Amygdala (tissue), 56 donors: ENCODE measurements around the gene TMSB4Y.

Experiments used
- DNase-seq, 56 donors: peaks; one replicate each; lab custom pipeline; 2025; lab: John Stamatoyannopoulos, UW

Gene TMSB4Y

DNA sequence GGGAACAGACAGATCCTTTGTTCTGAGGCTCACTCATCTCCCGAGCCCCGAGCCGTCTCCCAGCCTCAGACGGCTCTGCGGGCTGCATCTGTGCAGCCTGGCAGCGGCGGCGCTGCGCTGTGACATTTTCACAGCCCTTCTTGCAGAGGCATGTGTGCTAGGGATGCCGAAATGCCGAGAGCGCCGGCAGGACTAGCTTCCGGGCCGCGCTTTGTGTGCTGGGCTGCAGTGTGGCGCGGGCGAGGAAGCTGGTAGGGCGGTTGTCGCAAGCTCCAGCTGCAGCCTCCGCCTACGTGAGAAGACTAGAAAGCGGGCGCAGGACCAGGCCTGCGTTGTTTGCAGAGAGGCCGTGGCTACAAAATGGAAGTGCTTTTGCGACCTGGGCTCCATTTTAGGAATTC lies at the start of gene TMSB4Y:
TMSB4Y (plus strand) TSS at position 332 of the 401 bp plus-strand sequence.
- peak in 33 of 56 donors; percentile 1 to 89 (median 67) for DNase-seq

- DNase-seq = no peak
These were observed 39.5 kb upstream of the TMSB4Y start for GRCh38 chrY:13664162-13664561.

- no peak for DNase-seq
These were observed 32.6 kb upstream of the TMSB4Y start for GRCh38 chrY:13671122-13671521.

DNA sequence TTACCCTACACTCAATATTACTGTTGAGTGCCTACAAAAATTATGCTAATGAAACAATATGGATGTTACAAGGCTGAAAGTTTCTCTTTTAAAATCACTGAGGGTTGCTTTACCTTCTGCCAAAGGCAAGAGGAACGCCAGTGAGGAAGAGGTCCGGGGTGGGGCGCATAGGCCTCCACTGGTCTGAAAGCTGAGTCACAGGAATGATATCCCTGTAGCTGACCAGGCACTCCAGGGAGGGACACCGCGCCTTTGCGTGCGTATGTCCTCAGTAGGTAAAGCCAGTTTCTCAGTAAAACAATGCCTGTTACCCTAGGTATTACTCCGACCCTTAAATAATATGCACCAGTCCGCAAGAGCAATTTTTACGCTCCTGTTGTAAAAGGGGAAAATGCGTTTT lies 1.4 kb upstream of the TMSB4Y start:
- peak in 1 of 56 donors; percentile 0 for DNase-seq

- peak in 32 of 56 donors; percentile 0 to 62 (median 11) for DNase-seq
These were observed 627 bp downstream of the TMSB4Y start for GRCh38 chrY:13704121-13704930.

- peak in 23 of 56 donors; percentile 0 to 64 (median 3) for DNase-seq
These were observed 1.5 kb downstream of the TMSB4Y start for GRCh38 chrY:13705197-13705596.

DNA sequence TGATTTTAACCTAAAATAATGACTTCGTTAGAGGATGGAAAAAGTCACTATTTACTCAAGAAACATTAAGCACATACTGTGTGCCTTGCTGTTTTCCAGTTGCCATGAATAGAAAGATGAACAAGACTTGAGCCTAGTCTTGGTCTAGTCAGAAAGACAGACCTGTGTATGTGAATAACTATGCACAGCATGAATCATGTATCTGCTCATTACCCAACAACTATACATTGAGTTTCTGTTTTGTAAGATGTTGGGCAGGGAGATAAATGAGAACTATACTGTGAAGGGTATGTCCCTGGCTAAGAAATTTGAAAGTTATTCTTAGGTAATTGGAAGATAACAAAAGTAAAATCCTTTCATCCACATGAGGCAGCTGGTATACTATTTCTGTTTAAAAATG lies 4.3 kb downstream of the TMSB4Y start:
- no peak for DNase-seq

DNA sequence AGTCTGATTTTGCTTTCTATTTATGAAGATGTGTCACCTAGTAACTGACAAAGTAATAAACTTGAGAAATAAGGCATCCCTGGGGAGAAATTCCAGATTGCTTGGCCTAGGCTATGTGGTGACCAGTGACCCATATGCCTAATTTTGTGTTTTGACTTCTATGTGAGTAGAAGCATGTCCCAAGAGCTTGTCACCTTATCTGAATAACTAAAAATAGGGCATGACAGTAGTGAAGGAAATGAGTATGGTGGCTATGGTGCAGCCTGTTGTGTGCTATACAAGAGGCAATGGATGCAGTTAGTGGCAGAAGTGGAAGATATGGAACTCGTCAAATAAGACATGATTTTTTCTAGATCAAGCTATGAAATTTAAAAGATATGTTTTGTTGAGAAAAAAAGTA lies 15.3 kb downstream of the TMSB4Y start:
- DNase-seq = no peak

DNA sequence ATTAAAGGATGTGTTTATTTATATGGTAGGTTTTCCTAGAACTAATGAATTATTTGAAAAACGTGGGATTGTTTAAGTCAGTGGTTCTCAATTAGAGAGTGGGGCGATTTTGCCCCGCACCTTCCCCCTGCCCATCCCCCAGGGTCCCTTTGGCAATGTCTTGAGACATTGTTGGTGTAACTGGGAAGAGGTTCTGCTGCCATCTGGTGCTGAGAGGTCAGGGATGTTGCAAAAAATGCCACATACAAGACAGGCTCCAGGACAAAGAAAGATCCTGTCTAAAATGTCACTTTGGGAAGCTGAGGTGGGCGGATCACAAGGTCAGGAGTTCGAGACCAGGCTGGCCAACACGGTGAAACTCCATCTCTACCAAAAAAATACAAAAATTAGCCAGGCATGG lies 25.8 kb downstream of the TMSB4Y start:
- peak in 7 of 56 donors; percentile 0 to 15 (median 1) for DNase-seq

GRCh38 chrY:13738618-13739017 lies 34.9 kb downstream of the TMSB4Y start:
- peak in 16 of 56 donors; percentile 0 to 29 (median 2) for DNase-seq

GRCh38 chrY:13751289-13752071 lies 47.8 kb downstream of the TMSB4Y start:
- peak in 19 of 56 donors; percentile 0 to 11 (median 2) for DNase-seq

GRCh38 chrY:13754661-13755060 lies 51.0 kb downstream of the TMSB4Y start:
- DNase-seq = no peak
